ENCODE data around the gene EPHB6.

EPHB6 gene

GRCh38 chr7:142870147-142870559, 15.3 kb downstream of the EPHB6 start:
- H3K27me3 ChIP-seq (ENCODE audit: control insufficient read depth, insufficient read depth, low read length, poor library complexity, severe bottlenecking): no peaks in the 10 kb centered on the region
- no peaks in the 10 kb centered on the region for H3K36me3 ChIP-seq (ENCODE audit: control insufficient read depth, insufficient read depth, low read length)
- 83 to 84% methylated on average over 8 of the region's 8 CpGs for WGBS, 2 experiments
- H3K4me1 ChIP-seq (ENCODE audit: control insufficient read depth, insufficient read depth, low read length): no peaks in the 10 kb centered on the region
- H3K27ac ChIP-seq (ENCODE audit: insufficient read depth, low read depth, low read length, poor library complexity, severe bottlenecking): no peak overlapping the region
- no peak overlapping the region for H3K4me3 ChIP-seq (ENCODE audit: insufficient read depth, low read depth, low read length)
- H3K9me3 ChIP-seq (ENCODE audit: control insufficient read depth, low read length): no peaks in the 10 kb centered on the region

- Histone ChIP-seq H3K4me3 (ENCODE audit: insufficient read depth, low read depth, low read length) (no peak overlapping the region), H3K27me3 (ENCODE audit: control insufficient read depth, insufficient read depth, low read length, poor library complexity, severe bottlenecking) (no peaks in the 10 kb centered on the region), H3K36me3 (ENCODE audit: control insufficient read depth, insufficient read depth, low read length) (no peaks in the 10 kb centered on the region), H3K9me3 (ENCODE audit: control insufficient read depth, low read length) (no peaks in the 10 kb centered on the region), H3K4me1 (ENCODE audit: control insufficient read depth, insufficient read depth, low read length) (no peaks in the 10 kb centered on the region), H3K27ac (ENCODE audit: insufficient read depth, low read depth, low read length, poor library complexity, severe bottlenecking) (no peak overlapping the region)
- WGBS, 2 experiments: 85 to 87% methylated on average over 14 of the region's 14 CpGs
Observed at GRCh38 chr7:142870566-142871259, 15.8 kb downstream of the EPHB6 start.

GRCh38 chr7:142871260-142872105, 16.6 kb downstream of the EPHB6 start:
- no peaks in the 10 kb centered on the region for H3K27me3 ChIP-seq (ENCODE audit: control insufficient read depth, insufficient read depth, low read length, poor library complexity, severe bottlenecking)
- H3K27ac ChIP-seq (ENCODE audit: insufficient read depth, low read depth, low read length, poor library complexity, severe bottlenecking): no peak overlapping the region
- H3K4me3 ChIP-seq (ENCODE audit: insufficient read depth, low read depth, low read length): no peak overlapping the region
- H3K4me1 ChIP-seq (ENCODE audit: control insufficient read depth, insufficient read depth, low read length): no peaks in the 10 kb centered on the region
- no peaks in the 10 kb centered on the region for H3K9me3 ChIP-seq (ENCODE audit: control insufficient read depth, low read length)
- no peaks in the 10 kb centered on the region for H3K36me3 ChIP-seq (ENCODE audit: control insufficient read depth, insufficient read depth, low read length)
- 93 to 94% methylated on average over 23 of the region's 23 CpGs for WGBS, 2 experiments

- Histone ChIP-seq H3K4me1 (ENCODE audit: control insufficient read depth, insufficient read depth, low read length) (no peaks in the 10 kb centered on the region), H3K27me3 (ENCODE audit: control insufficient read depth, insufficient read depth, low read length, poor library complexity, severe bottlenecking) (no peaks in the 10 kb centered on the region), H3K4me3 (ENCODE audit: insufficient read depth, low read depth, low read length) (no peak overlapping the region), H3K27ac (ENCODE audit: insufficient read depth, low read depth, low read length, poor library complexity, severe bottlenecking) (no peak overlapping the region), H3K36me3 (ENCODE audit: control insufficient read depth, insufficient read depth, low read length) (no peaks in the 10 kb centered on the region), H3K9me3 (ENCODE audit: control insufficient read depth, low read length) (no peaks in the 10 kb centered on the region)
- WGBS, 2 experiments: 94 to 95% methylated on average over 15 of the region's 15 CpGs
Observed at GRCh38 chr7:142872106-142872675, 17.3 kb downstream of the EPHB6 start.

- Histone ChIP-seq H3K27me3 (ENCODE audit: control insufficient read depth, insufficient read depth, low read length, poor library complexity, severe bottlenecking) (no peaks in the 10 kb centered on the region), H3K9me3 (ENCODE audit: control insufficient read depth, low read length) (no peaks in the 10 kb centered on the region), H3K27ac (ENCODE audit: insufficient read depth, low read depth, low read length, poor library complexity, severe bottlenecking) (no peak overlapping the region), H3K4me1 (ENCODE audit: control insufficient read depth, insufficient read depth, low read length) (no peaks in the 10 kb centered on the region), H3K4me3 (ENCODE audit: insufficient read depth, low read depth, low read length) (no peak overlapping the region), H3K36me3 (ENCODE audit: control insufficient read depth, insufficient read depth, low read length) (no peaks in the 10 kb centered on the region)
- WGBS, 2 experiments: 82 to 88% methylated on average over 11 of the region's 11 CpGs
Observed at GRCh38 chr7:142873281-142873784, 18.5 kb downstream of the EPHB6 start.

- Histone ChIP-seq H3K27ac (ENCODE audit: insufficient read depth, low read depth, low read length, poor library complexity, severe bottlenecking) (no peak overlapping the region), H3K9me3 (ENCODE audit: control insufficient read depth, low read length) (no peaks in the 10 kb centered on the region), H3K4me1 (ENCODE audit: control insufficient read depth, insufficient read depth, low read length) (no peaks in the 10 kb centered on the region), H3K36me3 (ENCODE audit: control insufficient read depth, insufficient read depth, low read length) (no peaks in the 10 kb centered on the region), H3K4me3 (ENCODE audit: insufficient read depth, low read depth, low read length) (no peak overlapping the region), H3K27me3 (ENCODE audit: control insufficient read depth, insufficient read depth, low read length, poor library complexity, severe bottlenecking) (no peaks in the 10 kb centered on the region)
- WGBS, 2 experiments: 89 to 93% methylated on average over 5 of the region's 5 CpGs
Observed at GRCh38 chr7:142873871-142874270, 19.0 kb downstream of the EPHB6 start.

- H3K9me3 ChIP-seq (ENCODE audit: control insufficient read depth, low read length): no peaks in the 10 kb centered on the region
- H3K27me3 ChIP-seq (ENCODE audit: control insufficient read depth, insufficient read depth, low read length, poor library complexity, severe bottlenecking): no peaks in the 10 kb centered on the region
- 92 to 96% methylated on average over 7 of the region's 7 CpGs for WGBS, 2 experiments
- H3K27ac ChIP-seq (ENCODE audit: insufficient read depth, low read depth, low read length, poor library complexity, severe bottlenecking): no peak overlapping the region
- no peak overlapping the region for H3K4me3 ChIP-seq (ENCODE audit: insufficient read depth, low read depth, low read length)
- no peaks in the 10 kb centered on the region for H3K4me1 ChIP-seq (ENCODE audit: control insufficient read depth, insufficient read depth, low read length)
- H3K36me3 ChIP-seq (ENCODE audit: control insufficient read depth, insufficient read depth, low read length): no peaks in the 10 kb centered on the region
Observed at GRCh38 chr7:142874409-142874808, 19.5 kb downstream of the EPHB6 start.

- WGBS, 2 experiments: 92 to 95% methylated on average over 6 of the region's 6 CpGs
- no peaks in the 10 kb centered on the region for H3K4me1 ChIP-seq (ENCODE audit: control insufficient read depth, insufficient read depth, low read length)
- no peaks in the 10 kb centered on the region for H3K9me3 ChIP-seq (ENCODE audit: control insufficient read depth, low read length)
- no peaks in the 10 kb centered on the region for H3K27me3 ChIP-seq (ENCODE audit: control insufficient read depth, insufficient read depth, low read length, poor library complexity, severe bottlenecking)
- H3K27ac ChIP-seq (ENCODE audit: insufficient read depth, low read depth, low read length, poor library complexity, severe bottlenecking): no peak overlapping the region
- no peak overlapping the region for H3K4me3 ChIP-seq (ENCODE audit: insufficient read depth, low read depth, low read length)
- H3K36me3 ChIP-seq (ENCODE audit: control insufficient read depth, insufficient read depth, low read length): no peaks in the 10 kb centered on the region
Observed at GRCh38 chr7:142874837-142875236, 20.0 kb downstream of the EPHB6 start.

GRCh38 chr7:142875456-142875855, 20.6 kb downstream of the EPHB6 start:
- WGBS, 2 experiments: 92 to 93% methylated on average over 14 of the region's 14 CpGs
- Histone ChIP-seq H3K36me3 (ENCODE audit: control insufficient read depth, insufficient read depth, low read length) (no peaks in the 10 kb centered on the region), H3K27ac (ENCODE audit: insufficient read depth, low read depth, low read length, poor library complexity, severe bottlenecking) (no peak overlapping the region), H3K4me1 (ENCODE audit: control insufficient read depth, insufficient read depth, low read length) (no peaks in the 10 kb centered on the region), H3K4me3 (ENCODE audit: insufficient read depth, low read depth, low read length) (no peak overlapping the region), H3K9me3 (ENCODE audit: control insufficient read depth, low read length) (no peaks in the 10 kb centered on the region), H3K27me3 (ENCODE audit: control insufficient read depth, insufficient read depth, low read length, poor library complexity, severe bottlenecking) (no peaks in the 10 kb centered on the region)

All from ectodermal cell (in vitro differentiated cells).